Breast epithelium (tissue), 3 donors: ENCODE data around the gene VSNL1.

Experiments used
- POLR2AphosphoS5 ChIP-seq, 3 donors: sonication (generic); formaldehyde crosslinking; IDR thresholded peaks; one replicate each; pipeline ENCODE4 v1.6.1; 2017; ENCODE audit warnings: antibody characterized with exemption in 3 of 3
- TF ChIP-seq, protein P1 (sequence below), 3 donors: fragments of 450-650 bp; IDR thresholded peaks; one replicate each; pipeline ENCODE4 v1.5.1; 2016 to 2017; ENCODE audit warnings: antibody characterized with exemption in 3 of 3, mild to moderate bottlenecking in 3 of 3, moderate library complexity in 3 of 3

DNA sequence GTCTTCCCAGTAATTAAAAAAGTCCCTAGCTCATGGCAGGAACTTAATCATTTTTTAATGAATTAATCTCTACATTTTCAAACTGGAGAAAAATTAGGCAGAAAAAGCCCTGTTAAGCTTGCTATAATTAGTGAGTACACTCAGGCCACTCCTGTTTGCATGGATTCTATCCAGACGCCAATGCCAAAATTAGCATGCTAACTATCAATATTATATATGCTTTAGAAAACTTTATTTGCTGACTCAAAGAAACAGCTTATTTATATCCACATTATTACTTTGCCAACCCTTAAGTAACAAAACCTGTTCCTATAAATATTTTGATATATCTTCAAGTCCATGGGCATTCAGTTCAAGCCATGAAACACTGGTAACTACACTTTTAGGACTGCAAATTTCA, 122.2 kb downstream of the VSNL1 start:
- TF ChIP-seq, protein P1, sequence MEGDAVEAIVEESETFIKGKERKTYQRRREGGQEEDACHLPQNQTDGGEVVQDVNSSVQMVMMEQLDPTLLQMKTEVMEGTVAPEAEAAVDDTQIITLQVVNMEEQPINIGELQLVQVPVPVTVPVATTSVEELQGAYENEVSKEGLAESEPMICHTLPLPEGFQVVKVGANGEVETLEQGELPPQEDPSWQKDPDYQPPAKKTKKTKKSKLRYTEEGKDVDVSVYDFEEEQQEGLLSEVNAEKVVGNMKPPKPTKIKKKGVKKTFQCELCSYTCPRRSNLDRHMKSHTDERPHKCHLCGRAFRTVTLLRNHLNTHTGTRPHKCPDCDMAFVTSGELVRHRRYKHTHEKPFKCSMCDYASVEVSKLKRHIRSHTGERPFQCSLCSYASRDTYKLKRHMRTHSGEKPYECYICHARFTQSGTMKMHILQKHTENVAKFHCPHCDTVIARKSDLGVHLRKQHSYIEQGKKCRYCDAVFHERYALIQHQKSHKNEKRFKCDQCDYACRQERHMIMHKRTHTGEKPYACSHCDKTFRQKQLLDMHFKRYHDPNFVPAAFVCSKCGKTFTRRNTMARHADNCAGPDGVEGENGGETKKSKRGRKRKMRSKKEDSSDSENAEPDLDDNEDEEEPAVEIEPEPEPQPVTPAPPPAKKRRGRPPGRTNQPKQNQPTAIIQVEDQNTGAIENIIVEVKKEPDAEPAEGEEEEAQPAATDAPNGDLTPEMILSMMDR (IDR thresholded peaks at IDR 0.05): no peak
- TF ChIP-seq POLR2AphosphoS5 (IDR thresholded peaks at IDR 0.05): no peak
